Stimulated activated CD8-positive, alpha-beta memory T cell treated with anti-CD3 and anti-CD28 coated beads, Interleukin-15, amount 100 ng/mL, for 48 hours (primary cell): ENCODE measurements around the gene PARP9.

Experiments
- DNase-seq, 2 donors: peaks; one replicate each; pipeline ENCODE4 v3.0.0-alpha.2; 2020; ENCODE audit warnings: low read depth in 2 of 2

Gene PARP9

GRCh38 chr3:122484985-122485384 lies 79.1 kb downstream of the PARP9 start:
- no peak for DNase-seq

- DNase-seq, result no peak
Observed at GRCh38 chr3:122481390-122481789, 82.7 kb downstream of the PARP9 start.
